ENCODE data around the gene ESRRB.

Gene ESRRB

GRCh38 chr14:76547831-76548230, 171.9 kb downstream of the ESRRB start:
- TF ChIP-seq, protein P1, sequence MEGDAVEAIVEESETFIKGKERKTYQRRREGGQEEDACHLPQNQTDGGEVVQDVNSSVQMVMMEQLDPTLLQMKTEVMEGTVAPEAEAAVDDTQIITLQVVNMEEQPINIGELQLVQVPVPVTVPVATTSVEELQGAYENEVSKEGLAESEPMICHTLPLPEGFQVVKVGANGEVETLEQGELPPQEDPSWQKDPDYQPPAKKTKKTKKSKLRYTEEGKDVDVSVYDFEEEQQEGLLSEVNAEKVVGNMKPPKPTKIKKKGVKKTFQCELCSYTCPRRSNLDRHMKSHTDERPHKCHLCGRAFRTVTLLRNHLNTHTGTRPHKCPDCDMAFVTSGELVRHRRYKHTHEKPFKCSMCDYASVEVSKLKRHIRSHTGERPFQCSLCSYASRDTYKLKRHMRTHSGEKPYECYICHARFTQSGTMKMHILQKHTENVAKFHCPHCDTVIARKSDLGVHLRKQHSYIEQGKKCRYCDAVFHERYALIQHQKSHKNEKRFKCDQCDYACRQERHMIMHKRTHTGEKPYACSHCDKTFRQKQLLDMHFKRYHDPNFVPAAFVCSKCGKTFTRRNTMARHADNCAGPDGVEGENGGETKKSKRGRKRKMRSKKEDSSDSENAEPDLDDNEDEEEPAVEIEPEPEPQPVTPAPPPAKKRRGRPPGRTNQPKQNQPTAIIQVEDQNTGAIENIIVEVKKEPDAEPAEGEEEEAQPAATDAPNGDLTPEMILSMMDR (IDR thresholded peaks at IDR 0.05; ENCODE audit: borderline replicate concordance, insufficient read depth, low read depth, low read length), result no peak
- no peak overlapping the region for H3K4me3 ChIP-seq (ENCODE audit: low read depth, low read length)

DNA sequence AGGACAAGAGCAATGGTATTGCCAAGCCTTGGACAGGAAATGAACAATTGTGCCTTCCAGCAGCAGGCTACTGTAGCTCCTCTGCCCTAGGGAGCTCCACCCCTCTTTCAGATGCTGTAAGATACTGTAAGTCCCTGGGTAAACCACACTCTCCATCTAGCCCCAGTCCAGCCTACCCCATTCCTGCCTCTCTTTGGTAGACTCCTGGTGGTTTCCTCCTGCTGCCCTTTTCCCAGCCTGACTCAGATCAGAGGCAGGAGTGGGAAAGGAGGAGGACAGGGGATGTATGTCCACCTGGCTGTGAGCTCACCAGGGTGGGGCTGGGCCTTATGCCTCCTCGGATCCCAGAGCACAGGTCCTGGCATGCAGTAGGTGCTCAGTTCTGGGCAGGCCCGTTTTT, 174.6 kb downstream of the ESRRB start:
- TF ChIP-seq, protein P1 (IDR thresholded peaks at IDR 0.05; ENCODE audit: borderline replicate concordance, insufficient read depth, low read depth, low read length), result no peak
- no peak overlapping the region for H3K4me3 ChIP-seq (ENCODE audit: low read depth, low read length)

DNA sequence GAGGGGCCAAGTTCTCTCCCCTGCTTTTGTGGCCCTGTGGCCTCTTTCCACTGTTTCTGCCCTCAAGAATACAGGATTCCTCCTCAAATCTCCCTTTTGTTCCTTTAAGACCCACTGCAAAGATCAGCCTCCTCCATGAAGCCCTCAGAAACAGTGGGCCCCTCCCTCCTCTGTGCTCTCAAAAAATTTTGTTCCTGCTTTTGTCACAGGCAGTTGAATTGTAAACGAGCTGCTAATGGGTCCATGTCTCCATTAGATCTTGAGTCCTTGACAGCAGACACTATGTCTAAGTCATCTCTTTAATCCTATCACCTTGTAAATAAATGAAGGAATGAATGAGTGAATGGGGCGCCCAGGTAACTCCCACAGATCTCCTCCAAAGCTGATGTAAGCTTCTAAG, 175.2 kb downstream of the ESRRB start:
- no peak overlapping the region for H3K4me3 ChIP-seq (ENCODE audit: low read depth, low read length)
- TF ChIP-seq, protein P1 (IDR thresholded peaks at IDR 0.05; ENCODE audit: borderline replicate concordance, insufficient read depth, low read depth, low read length), result no peak

Measured in GM12875 (cell line).